ENCODE measurements around the gene ABCB11. TPM values are rescaled to one million over a fixed set of nuclear protein-coding genes. Genes with fewer than 3 reads are reported as not detected.

Gene ABCB11
- total and polyA plus RNA-seq, 10 of the 15 experiments (the other 5 are each of a cell fraction or from before 2014, with no cell fraction given): not detected

- no peaks in the 10 kb centered on the region for H3K4me1 ChIP-seq (ENCODE audit: control insufficient read depth, insufficient read depth, low read length)
- no peak overlapping the region for H3K4me3 ChIP-seq
- RAD21 ChIA-PET (ENCODE audit: unreplicated experiment): no interaction called here
- H3K36me3 ChIP-seq (ENCODE audit: control insufficient read depth in 2 of 2, insufficient read depth in 2 of 2, low read length in 1 of 2): no peaks in the 10 kb centered on the region
- no peak for DNase-seq (ENCODE audit: low read depth, low spot score)
- H3K9ac ChIP-seq (ENCODE audit: control insufficient read depth, insufficient read depth, low read length): no peak overlapping the region
- WGBS (ENCODE audit: insufficient coverage, insufficient replicate concordance, low lambda C conversion rate, missing lambda C conversion rate): 0% methylated on average over 1 of the region's 1 CpG
- H3K27ac ChIP-seq (ENCODE audit: control insufficient read depth, insufficient read depth): no peak overlapping the region
- no TSS peak for BruUV-seq (replicated peaks)
- TF ChIP-seq PML (IDR thresholded peaks at IDR 0.05; ENCODE audit: low read length): no peak
- H3K4me2 ChIP-seq (ENCODE audit: control insufficient read depth, insufficient read depth): no peak overlapping the region
- in situ Hi-C loops (cut with MboI) (no loop called here), intact Hi-C loops (cut with micrococcal nuclease; ENCODE audit: unreplicated experiment) (no loop called here)
- H3K27me3 ChIP-seq (replicated peaks in 1 of 2; ENCODE audit: control insufficient read depth in 2 of 2, insufficient read depth in 2 of 2, low read length in 1 of 2): 0 out of 4 replicates have a peak, but pooled peaks cover 0 to 3% of the 10 kb centered on the region in 2 experiments
- H4K20me1 ChIP-seq (ENCODE audit: control insufficient read depth, insufficient read depth): no peaks in the 10 kb centered on the region
- no peak for FAIRE-seq
- ATAC-seq: no peak
- POLR2A ChIA-PET: no interaction called here
- H3K79me2 ChIP-seq (ENCODE audit: control insufficient read depth, insufficient read depth, low read length): no peaks in the 10 kb centered on the region
- H3K9me3 ChIP-seq (replicated peaks; ENCODE audit: control insufficient read depth, insufficient read depth, low read length): no peaks in the 10 kb centered on the region
- SMC1A ChIA-PET (ENCODE audit: uncharacterized antibody, unreplicated experiment): no interaction called here
- no peak overlapping the region for H2AFZ ChIP-seq (ENCODE audit: control insufficient read depth, low read depth, low read length)
- CTCF ChIA-PET: no interaction called here
These were observed 42.4 kb downstream of the ABCB11 start for GRCh38 chr2:168988755-168989154.

- WGBS (ENCODE audit: insufficient coverage, insufficient replicate concordance, low lambda C conversion rate, missing lambda C conversion rate): 44% methylated on average over 2 of the region's 2 CpGs
- ChIA-PET RAD21 (ENCODE audit: unreplicated experiment) (no interaction called here), CTCF (no interaction called here), POLR2A (no interaction called here), SMC1A (ENCODE audit: uncharacterized antibody, unreplicated experiment) (no interaction called here)
- Histone ChIP-seq H3K36me3 (ENCODE audit: control insufficient read depth in 2 of 2, insufficient read depth in 2 of 2, low read length in 1 of 2) (no peaks in the 10 kb centered on the region), H3K9ac (ENCODE audit: control insufficient read depth, insufficient read depth, low read length) (no peak overlapping the region), H3K27ac (ENCODE audit: control insufficient read depth, insufficient read depth) (no peak overlapping the region), H3K4me3 (no peak overlapping the region), H3K79me2 (ENCODE audit: control insufficient read depth, insufficient read depth, low read length) (no peaks in the 10 kb centered on the region), H3K27me3 (replicated peaks in 1 of 2; ENCODE audit: control insufficient read depth in 2 of 2, insufficient read depth in 2 of 2, low read length in 1 of 2) (0 out of 4 replicates have a peak, but pooled peaks cover 0 to 3% of the 10 kb centered on the region in 2 experiments), H4K20me1 (ENCODE audit: control insufficient read depth, insufficient read depth) (no peaks in the 10 kb centered on the region), H3K4me1 (ENCODE audit: control insufficient read depth, insufficient read depth, low read length) (no peaks in the 10 kb centered on the region), H3K9me3 (replicated peaks; ENCODE audit: control insufficient read depth, insufficient read depth, low read length) (no peaks in the 10 kb centered on the region), H2AFZ (ENCODE audit: control insufficient read depth, low read depth, low read length) (no peak overlapping the region), H3K4me2 (ENCODE audit: control insufficient read depth, insufficient read depth) (no peak overlapping the region)
- TF ChIP-seq MXI1 (IDR thresholded peaks at IDR 0.05; ENCODE audit: low read depth, low read length) (no peak), YBX1 (IDR thresholded peaks at IDR 0.05) (no peak), ETV6 (conservative IDR thresholded peaks at IDR 0.05 in 1 of 2, IDR thresholded peaks at IDR 0.05 in 1 of 2; ENCODE audit: borderline replicate concordance in 1 of 2, low read depth in 1 of 2) (no peak), POLR2A (IDR thresholded peaks at IDR 0.05; ENCODE audit: low read depth, low read length) (no peak)
- ATAC-seq (no peak), FAIRE-seq (no peak), DNase-seq (ENCODE audit: low read depth, low spot score) (no peak)
- intact Hi-C loops (cut with micrococcal nuclease; ENCODE audit: unreplicated experiment) (no loop called here), in situ Hi-C loops (cut with MboI) (no loop called here)
- BruUV-seq (replicated peaks): no TSS peak
These were observed 44.7 kb downstream of the ABCB11 start for GRCh38 chr2:168986398-168986943.

Data from GM12878 (cell line).